Heart right ventricle (tissue), 16 donors: ENCODE measurements around the gene TPP1. TPM values are rescaled to one million over a fixed set of nuclear protein-coding genes. Genes with fewer than 3 reads are reported as not detected.

Experiments used
- ATAC-seq, 8 donors: fragments of 200-7000 bp; cut with Tn5 transposase; one replicate each; pipeline ENCODE4 v1.9.1; 2020; ENCODE audit warnings: mild to moderate bottlenecking in 8 of 8, moderate library complexity in 8 of 8, moderate number of reproducible peaks in 1 of 8
- DNase-seq, 2 donors: peaks; one replicate each; pipeline ENCODE4 v3.0.0-alpha.2; 2020
- H3K27ac ChIP-seq, 10 donors: fragments of 200-600 bp; sonication (generic) in 2 of 10; one replicate each; pipeline versions ENCODE4 v1.5.0 to v1.8.0; 2020 to 2022; ENCODE audit warnings: mild to moderate bottlenecking in 3 of 10
- H3K27me3 ChIP-seq, 7 donors: fragments of 200-600 bp; one replicate each; pipeline ENCODE4 v1.8.0; 2021 to 2022; ENCODE audit warnings: mild to moderate bottlenecking in 2 of 7
- H3K36me3 ChIP-seq, 9 donors: fragments of 200-600 bp; sonication (generic) in 1 of 9; one replicate each; pipeline versions ENCODE4 v1.5.0 to v1.8.0; 2020 to 2022; ENCODE audit warnings: mild to moderate bottlenecking in 2 of 9
- H3K4me1 ChIP-seq, 9 donors: fragments of 200-600 bp; sonication (generic) in 1 of 9; one replicate each; pipeline versions ENCODE4 v1.5.0 to v1.8.0; 2020 to 2022; ENCODE audit warnings: mild to moderate bottlenecking in 4 of 9
- H3K4me3 ChIP-seq, 10 donors: fragments of 200-600 bp; sonication (generic) in 2 of 10; one replicate each; pipeline versions ENCODE4 v1.5.0 to v1.8.0; 2020 to 2022; ENCODE audit warnings: mild to moderate bottlenecking in 7 of 10, moderate library complexity in 2 of 10
- H3K9me3 ChIP-seq, 11 donors: fragments of 200-600 bp in 10 of 11; sonication (generic) in 2 of 11; one replicate each; pipeline versions ENCODE4 v1.5.0 to v1.8.0; 2013 to 2022; ENCODE audit warnings: mild to moderate bottlenecking in 2 of 11, control low read depth in 1 of 11, moderate library complexity in 1 of 11
- WGBS, 2 donors: extraction: QIAGEN DNeasy Blood & Tissue Kit; methylation state at CpG; one replicate each; pipeline ENCODE4 v1.1.7; 2013; ENCODE audit warnings: inconsistent platforms in 1 of 2; 5-methylcytosine and 5-hydroxymethylcytosine counted together
- intact Hi-C, 10 donors: fragments of 100-400 bp; cut with DNase I; formaldehyde crosslinking; loops; one replicate each; pipeline versions ENCODE4 v1.11.1 to v1.14.2; 2022
- polyA plus RNA-seq, 2 donors: library from polyadenylated mRNA; stranded (reverse); fragments of 200-250 nt; gene quantifications; one replicate each; pipeline ENCODE4 v1.2.3, GENCODE V29; 2013
- total RNA-seq, 10 donors: library from RNA; stranded (reverse); fragmentation: NEBNext Ultra II Directional in 3 of 10; extraction: Animal tissue kit (Norgen Biotek cat#: 25700) in 3 of 10; gene quantifications; one replicate each; pipeline versions ENCODE4 v1.2.1 to v1.2.4, GENCODE V29; 2021 to 2023
- TF ChIP-seq, protein P1 (sequence below), 9 donors: fragments of 200-600 bp; sonication (generic) in 2 of 9; IDR thresholded peaks; one replicate each; pipeline versions ENCODE4 v1.5.0 to v1.8.0; 2021 to 2022; ENCODE audit warnings: antibody characterized with exemption in 9 of 9, mild to moderate bottlenecking in 5 of 9, moderate library complexity in 1 of 9
- donor health status: Arrhythmogenic right ventricular cardiomyopathy.
- donor health status: ischemic (EF 13 %, LVEDD 7.1; RV severe dilation, severe dysfunction).
- donor health status: healthy with polysubstance abuse.
- donor health status: DM: no; HTN: yes; CAD: no.
- donor health status: DM: no; HTN: no; CAD: no.
- donor health status: ischemic (EF 25% LVEDD 6.9; RV normal size, moderate dysfunction).
- donor health status: ischemic (EF 25% LVEDD 5.7; RV mildly dilated, moderate dysfunction).
- donor health status: healthy.
- donor health status: DM: yes; HTN: yes; CAD: no.
- donor health status: Ischemic cardiomyopathy.
- donor health status: ischemic (EF 35%, LVEDD 5.7; RV mildly dilated, moderate dysfunction).
- donor health status: nonischemic (EF 11% LVEDD 7.7; RV severe dilation, severe dysfunction).
- donor health status: DM: yes; HTN: yes; CAD: no.
- donor health status: PGD.
- donor health status: ischemic (EF 29% LVEDD 5.4; RV normal size, mild dysfunction).
- donor health status: nonischemic (EF 23%, LVEDD 6.1; RV moderate dilation, normal function).

The TPP1 gene
- total and polyA plus RNA-seq, 12 donors: 31.9 to 132 (median 66.2) TPM

DNA sequence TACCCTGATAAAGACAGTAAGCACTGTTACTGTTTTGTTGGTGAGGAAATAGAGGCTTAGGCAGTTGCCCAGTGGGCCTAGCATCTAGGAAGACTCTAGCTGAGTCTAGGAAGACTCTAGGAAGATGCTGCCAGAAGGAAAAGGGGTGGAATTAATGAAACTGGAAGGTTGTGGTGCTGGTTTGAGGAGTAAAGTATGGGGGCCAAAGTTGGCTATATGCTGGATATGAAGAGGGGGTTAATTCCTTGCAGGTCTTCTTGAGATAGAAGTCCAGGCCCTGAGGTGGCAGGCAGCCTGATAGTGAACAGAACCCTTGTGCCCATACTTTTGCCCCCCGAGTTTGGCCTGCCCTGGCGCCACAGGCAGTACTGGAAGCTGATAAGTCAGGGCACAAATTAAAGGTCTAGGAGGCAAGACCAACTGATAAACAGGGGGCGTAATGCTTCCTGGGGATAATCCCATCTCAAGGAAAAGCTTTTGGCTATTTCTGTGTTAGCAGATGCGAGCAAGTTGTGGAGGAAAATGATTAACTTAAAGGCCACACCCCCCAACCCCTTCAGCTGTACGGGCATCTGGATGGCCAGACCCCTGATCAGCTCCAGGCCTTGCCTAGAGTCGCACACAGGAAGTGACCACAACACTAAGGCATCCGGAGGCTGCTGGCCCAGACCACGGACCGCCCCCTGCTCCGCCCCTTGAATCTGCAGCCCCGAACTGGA is 12.6 kb downstream of the TPP1 start:
- TF ChIP-seq, protein P1, sequence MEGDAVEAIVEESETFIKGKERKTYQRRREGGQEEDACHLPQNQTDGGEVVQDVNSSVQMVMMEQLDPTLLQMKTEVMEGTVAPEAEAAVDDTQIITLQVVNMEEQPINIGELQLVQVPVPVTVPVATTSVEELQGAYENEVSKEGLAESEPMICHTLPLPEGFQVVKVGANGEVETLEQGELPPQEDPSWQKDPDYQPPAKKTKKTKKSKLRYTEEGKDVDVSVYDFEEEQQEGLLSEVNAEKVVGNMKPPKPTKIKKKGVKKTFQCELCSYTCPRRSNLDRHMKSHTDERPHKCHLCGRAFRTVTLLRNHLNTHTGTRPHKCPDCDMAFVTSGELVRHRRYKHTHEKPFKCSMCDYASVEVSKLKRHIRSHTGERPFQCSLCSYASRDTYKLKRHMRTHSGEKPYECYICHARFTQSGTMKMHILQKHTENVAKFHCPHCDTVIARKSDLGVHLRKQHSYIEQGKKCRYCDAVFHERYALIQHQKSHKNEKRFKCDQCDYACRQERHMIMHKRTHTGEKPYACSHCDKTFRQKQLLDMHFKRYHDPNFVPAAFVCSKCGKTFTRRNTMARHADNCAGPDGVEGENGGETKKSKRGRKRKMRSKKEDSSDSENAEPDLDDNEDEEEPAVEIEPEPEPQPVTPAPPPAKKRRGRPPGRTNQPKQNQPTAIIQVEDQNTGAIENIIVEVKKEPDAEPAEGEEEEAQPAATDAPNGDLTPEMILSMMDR (IDR thresholded peaks at IDR 0.05): no peak
- ATAC-seq (peak; percentile 76 to 88 (median 84)), DNase-seq (peak; percentile 90 to 97)
- WGBS, 2 donors: 3 to 5% methylated on average over 11 of the region's 11 CpGs
- peak overlapping the region; percentile 68 to 99 (median 97) for H3K27ac ChIP-seq
- intact Hi-C loops: loop anchor here in 2 of 10 donors (5.0 to 10.0 kb wide), 2 partner anchors 72 to 124 kb away; partner anchors contain the start of genes ARFIP2 (in 1 of the 2) and TIMM10B (in 1 of the 2)
- no peaks in the 10 kb centered on the region for H3K27me3 ChIP-seq
- peak overlapping the region in 8 of 10 donors; percentile 63 to 97 (median 84) for H3K4me3 ChIP-seq
- peaks cover 15 to 85% (median 66%) of the 10 kb centered on the region in 9 donors for H3K4me1 ChIP-seq
- peaks cover 3 to 50% (median 35%) of the 10 kb centered on the region in 9 donors for H3K36me3 ChIP-seq
- H3K9me3 ChIP-seq: no peaks in the 10 kb centered on the region

DNA sequence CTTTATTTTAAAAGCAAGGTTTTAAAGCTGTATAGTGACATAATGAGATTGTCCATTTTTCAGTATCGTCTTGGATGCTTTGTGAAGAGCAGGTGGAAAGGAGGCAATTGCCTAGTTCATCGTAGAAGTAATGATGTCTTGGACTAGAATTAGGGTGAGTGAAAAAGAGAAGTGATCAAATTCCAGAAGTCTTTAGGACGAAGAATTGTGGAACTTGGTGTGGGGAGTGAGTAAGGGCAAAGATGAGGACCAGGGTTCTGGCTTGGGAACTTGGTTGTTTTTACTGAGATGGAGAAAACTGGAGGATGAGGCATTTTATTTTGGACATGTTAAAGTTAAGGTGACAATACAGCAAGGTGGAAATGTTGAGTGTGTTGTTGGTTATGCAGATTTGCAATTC is 14.4 kb downstream of the TPP1 start:
- H3K4me3 ChIP-seq: peak overlapping the region; percentile 63 to 97 (median 82)
- H3K36me3 ChIP-seq: peaks cover 3 to 51% (median 37%) of the 10 kb centered on the region in 9 donors
- TF ChIP-seq, protein P1 (IDR thresholded peaks at IDR 0.05): no peak
- intact Hi-C loops: loop anchor here in 6 of 10 donors (1.0 to 10.0 kb wide), 8 partner anchors 57 to 122 kb away; partner anchors contain the start of genes ARFIP2 (in 3 of the 6), TIMM10B (in 3 of the 6) and MRPL17 (in 2 of the 6)
- H3K27me3 ChIP-seq: no peaks in the 10 kb centered on the region
- peak overlapping the region; percentile 93 to 99 (median 97) for H3K27ac ChIP-seq
- DNase-seq (peak in 1 of 2 donors; percentile 1), ATAC-seq (no peak)
- peaks cover 15 to 80% (median 63%) of the 10 kb centered on the region in 9 donors for H3K4me1 ChIP-seq
- whole genome bisulfite sequencing, 2 donors: 2 to 5% methylated on average over 3 of the region's 3 CpGs
- no peaks in the 10 kb centered on the region for H3K9me3 ChIP-seq

DNA sequence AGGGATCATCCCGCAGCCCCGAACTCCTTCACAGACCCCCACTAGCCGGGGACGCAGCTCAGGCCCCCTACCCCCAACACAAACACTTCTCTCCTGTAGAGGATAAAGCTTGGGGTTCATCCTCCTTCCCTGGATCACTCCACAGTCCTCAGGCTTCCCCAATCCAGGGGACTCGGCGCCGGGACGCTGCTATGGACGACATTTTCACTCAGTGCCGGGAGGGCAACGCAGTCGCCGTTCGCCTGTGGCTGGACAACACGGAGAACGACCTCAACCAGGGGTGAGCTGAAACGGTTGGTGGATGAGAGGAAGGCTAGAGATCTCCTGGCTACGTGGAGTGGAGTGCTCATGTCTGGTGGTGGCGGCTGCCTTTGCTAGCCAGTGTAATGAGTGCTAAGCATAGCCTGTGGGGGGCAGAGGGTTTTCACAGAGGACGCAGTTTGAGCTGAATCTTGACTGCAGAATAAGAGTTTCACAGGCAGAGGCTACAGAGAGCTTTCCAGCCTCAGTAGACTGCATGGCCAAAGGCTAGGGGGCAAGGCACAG is 15.1 kb downstream of the TPP1 start:
- TF ChIP-seq, protein P1 (IDR thresholded peaks at IDR 0.05): peak in 4 of 9 donors; percentile 17 to 48 (median 48)
- Histone ChIP-seq H3K9me3 (no peaks in the 10 kb centered on the region), H3K27ac (peak overlapping the region; percentile 93 to 99 (median 97)), H3K27me3 (no peaks in the 10 kb centered on the region), H3K36me3 (peaks cover 0 to 51% (median 37%) of the 10 kb centered on the region in 9 donors), H3K4me1 (peaks cover 15 to 79% (median 68%) of the 10 kb centered on the region in 9 donors), H3K4me3 (peak overlapping the region; percentile 63 to 97 (median 82))
- DNase-seq (peak in 1 of 2 donors; percentile 61), ATAC-seq (peak; percentile 43 to 70 (median 56))
- intact Hi-C loops: loop anchor here in 5 of 10 donors (1.0 to 10.0 kb wide), 8 partner anchors 57 to 122 kb away; partner anchors contain the start of genes ARFIP2 (in 2 of the 5), MRPL17 (in 2 of the 5) and TIMM10B (in 2 of the 5)
- 0 to 1% methylated on average over 20 of the region's 20 CpGs for WGBS, 2 donors
